ENCODE data around the gene TASL. TPM values are rescaled to one million over a fixed set of nuclear protein-coding genes. Genes with fewer than 3 reads are reported as not detected.
A peak's percentile ranks its signal among the peaks of the same experiment; 100 is the strongest.

Gene TASL
- total RNA-seq, 1 experiment from 2014 or later: not detected

DNA sequence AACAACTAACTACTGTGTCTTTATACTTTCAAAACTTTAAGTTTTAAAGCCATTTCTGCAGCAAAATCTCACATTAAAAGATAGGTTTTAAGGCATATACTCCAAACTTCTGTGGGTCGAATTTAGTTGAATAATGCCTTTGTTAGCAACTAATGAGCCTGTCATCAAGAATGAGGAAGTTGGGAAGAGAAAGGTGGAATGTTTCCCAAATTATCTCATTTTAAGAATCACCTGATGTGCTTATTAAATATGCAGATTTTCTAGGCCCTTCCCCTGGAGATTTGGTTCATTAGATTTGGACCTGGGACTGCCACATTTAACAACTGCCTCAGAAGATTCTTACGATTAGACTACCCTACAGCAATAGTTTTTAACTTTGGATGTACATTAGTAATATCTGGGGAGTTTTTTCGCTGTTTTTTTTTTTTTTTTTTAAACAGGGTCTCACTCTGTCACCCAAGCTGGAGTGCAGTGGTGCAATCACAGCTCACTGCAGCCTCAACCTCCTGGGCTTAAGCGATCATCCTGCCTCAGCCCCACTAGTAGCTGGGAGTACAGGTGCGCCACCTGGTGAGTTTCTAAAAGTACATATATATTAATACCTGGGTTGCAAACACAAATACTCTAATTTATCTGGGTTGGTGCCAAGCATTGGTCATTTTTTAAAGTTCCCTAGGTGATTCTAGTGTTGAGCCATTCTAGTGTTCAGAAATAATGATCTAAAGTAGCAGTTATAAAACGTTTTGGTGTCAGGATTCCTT lies 16.1 kb upstream of the TASL start:
- H3K4me2 ChIP-seq (ENCODE audit: insufficient read depth, insufficient read length, low read length): no peak overlapping the region
- H3K4ac ChIP-seq (ENCODE audit: low read depth, low read length): no peak overlapping the region
- Mint-ChIP-seq H3K27me3 (ENCODE audit: low read depth) (no peaks in the 10 kb centered on the region), H3K4me1 (peaks cover 0 to 7% of the 10 kb centered on the region in 2 experiments; a peak in 2 of 4 replicates), H3K9me3 (peaks cover 5 to 49% of the 10 kb centered on the region in 2 experiments; a peak in 4 of 5 replicates), H3K27ac (no peak overlapping the region), H3K36me3 (ENCODE audit: insufficient read depth in 1 of 3, low read depth in 3 of 3) (no peaks in the 10 kb centered on the region), H3K4me3 (no peak overlapping the region)
- no peak overlapping the region for H2BK15ac ChIP-seq (ENCODE audit: low read depth, low read length)
- no peaks in the 10 kb centered on the region for H3K4me1 ChIP-seq (ENCODE audit: insufficient read depth, low read length)
- no peak overlapping the region for H3K14ac ChIP-seq (ENCODE audit: insufficient read depth, low read length)
- no peak overlapping the region for H2AFZ ChIP-seq (ENCODE audit: low read length)
- H2AK5ac ChIP-seq (ENCODE audit: insufficient read length, low read length): no peak overlapping the region
- no peak overlapping the region for H2BK20ac ChIP-seq (ENCODE audit: low read depth, low read length, poor library complexity, severe bottlenecking)
- no peaks in the 10 kb centered on the region for H3K79me2 ChIP-seq (ENCODE audit: insufficient read depth, low read length)
- peak; percentile 28 for DNase-seq
- no peak overlapping the region for H3K27ac ChIP-seq (ENCODE audit: insufficient read length, low read depth, low read length)
- H3K9ac ChIP-seq (ENCODE audit: extremely low read depth, insufficient read length, low read length): no peak overlapping the region
- H4K91ac ChIP-seq (ENCODE audit: insufficient read length, low read depth, low read length): no peak overlapping the region
- TF ChIP-seq, protein P1, sequence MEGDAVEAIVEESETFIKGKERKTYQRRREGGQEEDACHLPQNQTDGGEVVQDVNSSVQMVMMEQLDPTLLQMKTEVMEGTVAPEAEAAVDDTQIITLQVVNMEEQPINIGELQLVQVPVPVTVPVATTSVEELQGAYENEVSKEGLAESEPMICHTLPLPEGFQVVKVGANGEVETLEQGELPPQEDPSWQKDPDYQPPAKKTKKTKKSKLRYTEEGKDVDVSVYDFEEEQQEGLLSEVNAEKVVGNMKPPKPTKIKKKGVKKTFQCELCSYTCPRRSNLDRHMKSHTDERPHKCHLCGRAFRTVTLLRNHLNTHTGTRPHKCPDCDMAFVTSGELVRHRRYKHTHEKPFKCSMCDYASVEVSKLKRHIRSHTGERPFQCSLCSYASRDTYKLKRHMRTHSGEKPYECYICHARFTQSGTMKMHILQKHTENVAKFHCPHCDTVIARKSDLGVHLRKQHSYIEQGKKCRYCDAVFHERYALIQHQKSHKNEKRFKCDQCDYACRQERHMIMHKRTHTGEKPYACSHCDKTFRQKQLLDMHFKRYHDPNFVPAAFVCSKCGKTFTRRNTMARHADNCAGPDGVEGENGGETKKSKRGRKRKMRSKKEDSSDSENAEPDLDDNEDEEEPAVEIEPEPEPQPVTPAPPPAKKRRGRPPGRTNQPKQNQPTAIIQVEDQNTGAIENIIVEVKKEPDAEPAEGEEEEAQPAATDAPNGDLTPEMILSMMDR (conservative IDR thresholded peaks at IDR 0.05): peak; percentile 42; the same call in 2 of the 3 replicates
- no peaks in the 10 kb centered on the region for H4K20me1 ChIP-seq (ENCODE audit: control insufficient read depth, insufficient read depth, insufficient read length)
- H3K79me1 ChIP-seq (ENCODE audit: insufficient read depth, low read depth, low read length, poor library complexity, severe bottlenecking): no peaks in the 10 kb centered on the region
- no peak overlapping the region for H4K8ac ChIP-seq (replicated peaks; ENCODE audit: insufficient read length, low read depth, low read length)
- H3K23me2 ChIP-seq (ENCODE audit: insufficient read length, low read depth, low read length, poor library complexity, severe bottlenecking): no peaks in the 10 kb centered on the region
- no peak overlapping the region for H4K5ac ChIP-seq (ENCODE audit: insufficient read length, low read depth, low read length)
- H3T11ph ChIP-seq (ENCODE audit: low read length): no peak overlapping the region
- WGBS (ENCODE audit: extremely low coverage, insufficient read length, low lambda C conversion rate): no CpG with 5 or more reads among the region's 6 CpGs
- no peak overlapping the region for H2BK120ac ChIP-seq (ENCODE audit: low read depth, low read length, poor library complexity, severe bottlenecking)
- H3K23ac ChIP-seq (ENCODE audit: insufficient read length, low read depth, low read length): no peak overlapping the region
- H3K9me3 ChIP-seq (ENCODE audit: control insufficient read depth, low read depth, low read length): peaks cover 4% of the 10 kb centered on the region
- H2BK12ac ChIP-seq (ENCODE audit: insufficient read length, low read depth, low read length): no peak overlapping the region
- H3K18ac ChIP-seq (ENCODE audit: insufficient read length, low read depth, low read length): no peak overlapping the region
- H2BK5ac ChIP-seq (ENCODE audit: insufficient read length, low read length): no peak overlapping the region
- no peaks in the 10 kb centered on the region for H3K27me3 ChIP-seq (ENCODE audit: insufficient read depth, low read length)
- H3K56ac ChIP-seq (ENCODE audit: insufficient read length, low read depth, low read length): no peak overlapping the region
